IMR-90 (cell line): ENCODE data around the gene ANTXR1. TPM values are rescaled to one million over a fixed set of nuclear protein-coding genes. Genes with fewer than 3 reads are reported as not detected.
A peak's percentile ranks its signal among the peaks of the same experiment; 100 is the strongest.

Source experiments
- ATAC-seq: fragments of 200-7000 bp; cut with Tn5 transposase; 2 replicates; pipeline ENCODE4 v1.9.1; 2020; ENCODE audit warnings: low read depth, mild to moderate bottlenecking, moderate library complexity
- BruUV-seq: library from RNA; stranded (reverse); fragments of 400-500 nt; replicated peaks from 2 replicates; lab custom pipeline; 2021; lab: Mats Ljungman, UMichigan
- CTCF ChIA-PET: fragments of 300-600 bp; formaldehyde crosslinking; extraction: SDS; loops from one replicate; lab custom pipeline; 2021; ENCODE audit warnings: antibody characterized with exemption; lab: Yijun Ruan, JAX
- POLR2A ChIA-PET: fragments of 300-600 bp; sonication (Branson Sonifier 250); formaldehyde crosslinking; loops from one replicate; lab custom pipeline; 2022; ENCODE audit warnings: antibody characterized with exemption; ENCODE audit not compliant: unreplicated experiment; lab: Charles Lee
- DNase-seq: peaks from one replicate; pipeline ENCODE4 v3.0.0; 2013
- H2AFZ ChIP-seq: replicated peaks from 2 replicates; pipeline ENCODE3; 2013; ENCODE audit warnings: low read length, mild to moderate bottlenecking; ENCODE audit not compliant: poor library complexity
- H2AK5ac ChIP-seq: 2 replicates; pipeline ENCODE4 v1.6.1; 2013; ENCODE audit warnings: low read depth, low read length, inconsistent platforms
- H2AK9ac ChIP-seq: replicated peaks from 2 replicates; pipeline ENCODE3; 2013; ENCODE audit warnings: mild to moderate bottlenecking, low read depth, low read length, moderate library complexity; ENCODE audit not compliant: poor library complexity
- H2BK120ac ChIP-seq: 2 replicates; pipeline ENCODE4 v1.6.1; 2013; ENCODE audit warnings: low read depth, low read length, inconsistent platforms
- H2BK15ac ChIP-seq: 3 replicates; pipeline ENCODE4 v1.6.1; 2013; ENCODE audit warnings: low read depth, low read length, inconsistent platforms
- H2BK20ac ChIP-seq: 2 replicates; pipeline ENCODE4 v1.6.1; 2013; ENCODE audit warnings: low read depth, mild to moderate bottlenecking, inconsistent platforms, low read length, moderate library complexity
- H2BK5ac ChIP-seq: 2 replicates; pipeline ENCODE4 v1.6.1; 2013; ENCODE audit warnings: mild to moderate bottlenecking, low read depth, low read length, inconsistent platforms; ENCODE audit not compliant: poor library complexity, severe bottlenecking
- H3K14ac ChIP-seq: replicated peaks from 2 replicates; pipeline ENCODE4 v1.6.1; 2013; ENCODE audit warnings: low read depth, low read length, inconsistent platforms
- H3K18ac ChIP-seq: 2 replicates; pipeline ENCODE4 v1.6.1; 2013; ENCODE audit warnings: low read depth, low read length, control low read depth
- H3K23ac ChIP-seq: 2 replicates; pipeline ENCODE4 v1.6.1; 2013; ENCODE audit warnings: low read depth, low read length, inconsistent platforms
- H3K27ac ChIP-seq: 2 replicates; pipeline ENCODE4 v1.5.1; 2013; ENCODE audit warnings: mild to moderate bottlenecking, control low read depth, low read length; ENCODE audit not compliant: insufficient read depth
- H3K27me3 ChIP-seq: 2 replicates; pipeline ENCODE4 v1.6.1; 2013; ENCODE audit warnings: low read length; ENCODE audit not compliant: control insufficient read depth, insufficient read depth
- H3K36me3 ChIP-seq: 2 replicates; pipeline ENCODE4 v1.6.1; 2013; ENCODE audit warnings: low read length, mixed read lengths; ENCODE audit not compliant: control insufficient read depth, insufficient read depth
- H3K4ac ChIP-seq: 2 replicates; pipeline ENCODE4 v1.6.1; 2013; ENCODE audit warnings: low read depth, low read length, inconsistent platforms
- H3K4me1 ChIP-seq: 2 replicates; pipeline ENCODE4 v1.6.1; 2013; ENCODE audit warnings: low read length, mixed read lengths; ENCODE audit not compliant: control insufficient read depth, insufficient read depth
- H3K4me2 ChIP-seq: 2 replicates; pipeline ENCODE4 v1.6.1; 2013; ENCODE audit warnings: low read depth, mild to moderate bottlenecking, control low read depth, low read length, moderate library complexity
- H3K4me3 ChIP-seq: 2 replicates; pipeline ENCODE4 v1.5.1; 2013; ENCODE audit warnings: low read depth, mild to moderate bottlenecking, control low read depth, low read length, moderate library complexity; ENCODE audit not compliant: insufficient read depth
- H3K56ac ChIP-seq: 2 replicates; pipeline ENCODE4 v1.6.1; 2013; ENCODE audit warnings: low read length, inconsistent platforms; ENCODE audit not compliant: insufficient read depth; ENCODE audit errors: extremely low read depth
- H3K79me1 ChIP-seq, 2 experiments: 2 replicates each; pipeline ENCODE4 v1.6.1; 2013; ENCODE audit warnings: low read length in 2 of 2, inconsistent platforms in 1 of 2, low read depth in 1 of 2
- H3K9ac ChIP-seq: 2 replicates; pipeline ENCODE4 v1.6.1; 2013; ENCODE audit warnings: low read depth, low read length, control low read depth
- H3K9me1 ChIP-seq: 2 replicates; pipeline ENCODE4 v1.6.1; 2013; ENCODE audit warnings: low read length, inconsistent platforms; ENCODE audit not compliant: insufficient read depth
- H3K9me3 ChIP-seq: 2 replicates; pipeline ENCODE4 v1.6.1; 2013; ENCODE audit warnings: low read length; ENCODE audit not compliant: control insufficient read depth, insufficient read depth
- H4K20me1 ChIP-seq: 2 replicates; pipeline ENCODE4 v1.6.1; 2013; ENCODE audit warnings: low read length, inconsistent platforms; ENCODE audit not compliant: insufficient read depth
- H4K5ac ChIP-seq: 2 replicates; pipeline ENCODE4 v1.6.1; 2013; ENCODE audit warnings: mild to moderate bottlenecking, low read depth, low read length, control low read depth
- H4K8ac ChIP-seq, 2 experiments: 2 replicates each; pipeline ENCODE4 v1.6.1; 2013; ENCODE audit warnings: low read depth in 2 of 2, low read length in 2 of 2, control low read depth in 1 of 2, inconsistent platforms in 1 of 2
- H4K91ac ChIP-seq: 2 replicates; pipeline ENCODE4 v1.6.1; 2013; ENCODE audit warnings: low read depth, low read length, inconsistent platforms; ENCODE audit not compliant: insufficient read depth
- BHLHE40 ChIP-seq: fragments of 150-350 bp; IDR thresholded peaks from 2 replicates; pipeline ENCODE4 v1.6.1; 2016; ENCODE audit warnings: mild to moderate bottlenecking, low read depth, low read length
- MXI1 ChIP-seq: IDR thresholded peaks from 2 replicates; pipeline ENCODE4 v1.6.1; 2012; ENCODE audit warnings: low read depth, mild to moderate bottlenecking, low read length, moderate library complexity, borderline replicate concordance
- WGBS, 2 experiments: methylation state at CpG; one replicate each; pipeline versions ENCODE4 v1.1.5 to v1.1.7; 2013; ENCODE audit warnings: missing lambda C conversion rate in 2 of 2; ENCODE audit not compliant: insufficient read length in 1 of 2; ENCODE audit errors: extremely low coverage in 2 of 2; 5-methylcytosine and 5-hydroxymethylcytosine counted together
- dilution Hi-C: fragments of 300-500 bp; cut with HindIII; formaldehyde crosslinking; loops from one replicate; pipeline ENCODE4 v1.14.3; 2018; ENCODE audit warnings: low sequenced_read_pairs; ENCODE audit not compliant: unreplicated experiment
- in situ Hi-C: fragments of 300-500 bp; cut with MboI; formaldehyde crosslinking; loops from 3 replicates; pipeline ENCODE4 v1.14.3; 2019; ENCODE audit warnings: low sequenced_read_pairs, inconsistent platforms, mixed read lengths
- intact Hi-C: fragments of 100-400 bp; cut with micrococcal nuclease; formaldehyde crosslinking; loops from 2 replicates; pipeline ENCODE4 v1.10.0; 2022
- polyA plus RNA-seq, 3 experiments: library from polyadenylated mRNA; depleted of rRNA; stranded (reverse); fragments of >200 nt; gene quantifications; 2 replicates each; pipeline ENCODE4 v1.2.3, GENCODE V29; 2012; ENCODE audit warnings: low replicate concordance in 1 of 3
- total RNA-seq: library from RNA; depleted of rRNA; stranded (reverse); fragments of >200 nt; gene quantifications from 2 replicates; pipeline ENCODE4 v1.2.3, GENCODE V29; 2012

Gene ANTXR1
- total and polyA plus RNA-seq, 2 of the 4 experiments (the other 2 are of a cell fraction): 27.2 to 36.9 TPM

GRCh38 chr2:69188182-69188900, 175.4 kb downstream of the ANTXR1 start:
- Histone ChIP-seq H3K9ac (no peak overlapping the region), H2BK20ac (no peak overlapping the region), H3K4me1 (peaks cover 16% of the 10 kb centered on the region), H3K4me3 (no peak overlapping the region), H3K18ac (0 out of 2 replicates have a peak overlapping the region, but pooled peaks have one; percentile 12), H4K5ac (peak overlapping the region; percentile 39; the same call in 1 of the 2 replicates), H4K91ac (0 out of 2 replicates have a peak overlapping the region, but pooled peaks have one; percentile 21), H2AK9ac (no peak overlapping the region), H3K36me3 (peaks cover 59% of the 10 kb centered on the region), H3K14ac (no peak overlapping the region), H3K9me1 (peaks cover 18% of the 10 kb centered on the region), H3K27me3 (no peaks in the 10 kb centered on the region), H2BK15ac (peak overlapping the region; percentile 37; the same call in 1 of the 3 replicates), H3K4me2 (no peak overlapping the region), H3K23ac (no peak overlapping the region), H2AFZ (no peak overlapping the region), H3K56ac (no peak overlapping the region), H2BK120ac (no peak overlapping the region), H2AK5ac (peak overlapping the region; percentile 69; the same call in 1 of the 2 replicates), H4K20me1 (no peaks in the 10 kb centered on the region), H3K9me3 (no peaks in the 10 kb centered on the region), H4K8ac (peak overlapping the region; percentile 20 to 24; a peak in 1 of 4 replicates), H3K4ac (no peak overlapping the region), H3K79me1 (peaks cover 9 to 37% of the 10 kb centered on the region in 2 experiments; a peak in 3 of 4 replicates), H3K27ac (no peak overlapping the region), H2BK5ac (no peak overlapping the region)
- intact Hi-C loops: no loop called here
- no peak for TF ChIP-seq MXI1
- no peak for TF ChIP-seq BHLHE40
- CTCF ChIA-PET: no interaction called here
- BruUV-seq: no TSS peak
- ATAC-seq (no peak), DNase-seq (no peak)
- dilution Hi-C loops: no loop called here
- WGBS, 2 experiments: no CpG with 5 or more reads among the region's 4 CpGs
- in situ Hi-C loops: no loop called here
- POLR2A ChIA-PET: no interaction called here
